DOHH2 (cell line): Measurements from ENCODE around the gene ACER1.
"Not testable (repeated sequence)": the region's sequence is repeated elsewhere in the genome, so short reads cannot be mapped to it uniquely, and the experiment has no call there.

Experiments
- H3F3A ChIP-seq: fragments of 200-600 bp; sonication (generic), shearing (Covaris generic); 2 replicates; pipeline ENCODE4 v1.6.0; 2016; ENCODE audit warnings: antibody characterized with exemption, mild to moderate bottlenecking; ENCODE audit not compliant: control insufficient read depth, insufficient read depth
- H3K27ac ChIP-seq: fragments of 200-600 bp; sonication (generic); 2 replicates; pipeline ENCODE4 v1.5.1; 2014; ENCODE audit warnings: low read depth, mild to moderate bottlenecking, low read length, moderate library complexity
- H3K27me3 ChIP-seq: fragments of 200-600 bp; sonication (generic); 2 replicates; pipeline ENCODE4 v1.6.1; 2014; ENCODE audit warnings: mild to moderate bottlenecking, low read length, mixed read lengths; ENCODE audit not compliant: control insufficient read depth
- H3K36me3 ChIP-seq: fragments of 200-600 bp; sonication (generic); 2 replicates; pipeline ENCODE4 v1.6.1; 2014; ENCODE audit warnings: mild to moderate bottlenecking, low read length, moderate library complexity, mixed read lengths; ENCODE audit not compliant: control insufficient read depth
- H3K4me1 ChIP-seq: fragments of 200-600 bp; sonication (generic); 2 replicates; pipeline ENCODE4 v1.6.1; 2014; ENCODE audit warnings: mild to moderate bottlenecking, low read length, mixed read lengths; ENCODE audit not compliant: control insufficient read depth
- H3K4me2 ChIP-seq: fragments of 200-600 bp; sonication (generic); 2 replicates; pipeline ENCODE4 v1.6.0; 2014; ENCODE audit warnings: mild to moderate bottlenecking, low read length, moderate library complexity
- H3K4me3 ChIP-seq: fragments of 200-600 bp; sonication (generic); 2 replicates; pipeline ENCODE4 v1.5.1; 2014; ENCODE audit warnings: mild to moderate bottlenecking, low read length, mixed read lengths
- H3K79me2 ChIP-seq: fragments of 200-600 bp; sonication (generic); 2 replicates; pipeline ENCODE4 v1.6.1; 2014; ENCODE audit warnings: mild to moderate bottlenecking, low read length, mixed read lengths; ENCODE audit not compliant: control insufficient read depth
- H3K9me2 ChIP-seq: fragments of 200-600 bp; sonication (generic); replicated peaks from 2 replicates; pipeline ENCODE4 v1.6.1; 2014; ENCODE audit warnings: mild to moderate bottlenecking, low read length, mixed read lengths; ENCODE audit not compliant: control insufficient read depth
- H3K9me3 ChIP-seq: fragments of 200-600 bp; sonication (generic); 2 replicates; pipeline ENCODE4 v1.6.1; 2014; ENCODE audit warnings: antibody characterized with exemption, low read length, mixed read lengths; ENCODE audit not compliant: control insufficient read depth, insufficient read depth
- H4K20me1 ChIP-seq: fragments of 200-600 bp; sonication (generic); 2 replicates; pipeline ENCODE4 v1.6.0; 2014; ENCODE audit warnings: low read depth, mild to moderate bottlenecking, antibody characterized with exemption, low read length, moderate library complexity; ENCODE audit not compliant: control insufficient read depth, insufficient read depth
- CTCF ChIP-seq: fragments of 200-600 bp; sonication (generic); IDR thresholded peaks from one replicate; pipeline ENCODE4 v1.5.1; 2014; ENCODE audit warnings: antibody characterized with exemption, mild to moderate bottlenecking, low read depth, low read length; ENCODE audit not compliant: poor library complexity, severe bottlenecking
- EZH2phosphoT487 ChIP-seq: fragments of 200-600 bp; sonication (generic); IDR thresholded peaks from 2 replicates; pipeline ENCODE4 v1.6.1; 2017; ENCODE audit warnings: borderline replicate concordance, mild to moderate bottlenecking, antibody characterized with exemption, low read length, moderate library complexity, mixed read lengths

ACER1 gene

DNA sequence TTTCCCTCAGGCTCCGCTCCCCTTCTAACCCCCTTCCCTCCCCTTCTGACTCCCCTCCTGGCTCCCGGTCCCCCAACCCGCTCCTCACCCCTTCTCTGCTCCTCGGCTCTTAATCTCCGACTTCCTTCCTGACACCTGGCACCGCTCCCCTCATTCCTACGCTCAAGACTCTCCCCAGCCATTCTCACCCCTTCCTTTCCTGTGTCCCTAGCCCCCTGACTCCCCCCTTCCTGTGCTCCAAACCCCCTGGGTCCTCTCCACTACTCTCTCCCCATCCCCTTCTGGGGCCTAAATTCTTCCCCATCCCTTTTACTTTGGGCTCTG, 28.6 kb upstream of the ACER1 start:
- Histone ChIP-seq H3K4me2 (peak overlapping the region; percentile 70), H4K20me1 (no peaks in the 10 kb centered on the region), H3K9me3 (no peaks in the 10 kb centered on the region), H3K27ac (peak overlapping the region; percentile 28), H3K36me3 (peaks cover 34% of the 10 kb centered on the region), H3K27me3 (peaks cover 6% of the 10 kb centered on the region; the same call in 1 of the 2 replicates), H3K4me3 (peak overlapping the region; percentile 72), H3K9me2 (no peaks in the 10 kb centered on the region), H3F3A (no peaks in the 10 kb centered on the region), H3K79me2 (peaks cover 23% of the 10 kb centered on the region), H3K4me1 (peaks cover 9% of the 10 kb centered on the region)
- no peak for TF ChIP-seq EZH2phosphoT487
- TF ChIP-seq CTCF = no peak

GRCh38 chr19:6360857-6361216, 27.4 kb upstream of the ACER1 start:
- H3K9me2 ChIP-seq, H3K9me3 ChIP-seq, H3K27ac ChIP-seq, H4K20me1 ChIP-seq, H3F3A ChIP-seq, H3K27me3 ChIP-seq, H3K4me1 ChIP-seq: not testable (repeated sequence)
- Histone ChIP-seq H3K4me3 (peak overlapping the region; percentile 72), H3K79me2 (peaks cover 23% of the 10 kb centered on the region), H3K4me2 (peak overlapping the region; percentile 70), H3K36me3 (peaks cover 26% of the 10 kb centered on the region)

DNA sequence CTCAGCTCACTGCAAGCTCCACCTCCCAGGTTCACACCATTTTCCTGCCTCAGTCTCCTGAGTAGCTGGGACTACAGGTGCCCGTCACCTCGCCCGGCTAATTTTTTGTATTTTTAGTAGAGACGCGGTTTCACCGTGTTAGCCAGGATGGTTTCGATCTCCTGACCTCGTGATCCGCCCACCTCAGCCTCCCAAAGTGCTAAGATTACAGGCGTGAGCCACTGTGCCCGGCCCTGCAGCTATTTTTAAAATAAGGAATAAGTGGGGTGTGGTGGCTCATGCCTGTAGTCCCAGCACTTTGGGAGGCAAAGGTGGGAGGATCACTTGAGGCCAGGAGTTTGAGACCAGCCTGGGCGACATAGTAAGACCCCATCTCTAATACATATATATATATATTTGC, 27.0 kb upstream of the ACER1 start:
- not testable (repeated sequence) for H3K4me1 ChIP-seq, H3F3A ChIP-seq, H3K9me3 ChIP-seq, H3K27me3 ChIP-seq, H3K4me3 ChIP-seq, H4K20me1 ChIP-seq, H3K27ac ChIP-seq, H3K4me2 ChIP-seq, H3K9me2 ChIP-seq
- H3K79me2 ChIP-seq = peaks cover 23% of the 10 kb centered on the region
- H3K36me3 ChIP-seq = peaks cover 23% of the 10 kb centered on the region

- TF ChIP-seq CTCF = no peak
- no peak for TF ChIP-seq EZH2phosphoT487
- no peak overlapping the region for H3K4me3 ChIP-seq
- peaks cover 9% of the 10 kb centered on the region for H3K4me1 ChIP-seq
- no peak overlapping the region for H3K4me2 ChIP-seq
- H3K27ac ChIP-seq = no peak overlapping the region
- peaks cover 23% of the 10 kb centered on the region for H3K79me2 ChIP-seq
- H3F3A ChIP-seq = no peaks in the 10 kb centered on the region
- no peaks in the 10 kb centered on the region for H3K9me2 ChIP-seq
- H3K9me3 ChIP-seq = no peaks in the 10 kb centered on the region
- peaks cover 6% of the 10 kb centered on the region; the same call in 1 of the 2 replicates for H3K27me3 ChIP-seq
- H3K36me3 ChIP-seq = peaks cover 16% of the 10 kb centered on the region
- no peaks in the 10 kb centered on the region for H4K20me1 ChIP-seq
These were observed 26.3 kb upstream of the ACER1 start for GRCh38 chr19:6359568-6360341.
